ENCODE measurements around the gene FAM76B. TPM values are rescaled to one million over a fixed set of nuclear protein-coding genes. Genes with fewer than 3 reads are reported as not detected.

Gene FAM76B
- total and polyA plus RNA-seq, 2 of the 13 experiments (the other 11 are each of a cell fraction or from before 2014, with no cell fraction given) = 20.2 to 24.2 TPM

DNA sequence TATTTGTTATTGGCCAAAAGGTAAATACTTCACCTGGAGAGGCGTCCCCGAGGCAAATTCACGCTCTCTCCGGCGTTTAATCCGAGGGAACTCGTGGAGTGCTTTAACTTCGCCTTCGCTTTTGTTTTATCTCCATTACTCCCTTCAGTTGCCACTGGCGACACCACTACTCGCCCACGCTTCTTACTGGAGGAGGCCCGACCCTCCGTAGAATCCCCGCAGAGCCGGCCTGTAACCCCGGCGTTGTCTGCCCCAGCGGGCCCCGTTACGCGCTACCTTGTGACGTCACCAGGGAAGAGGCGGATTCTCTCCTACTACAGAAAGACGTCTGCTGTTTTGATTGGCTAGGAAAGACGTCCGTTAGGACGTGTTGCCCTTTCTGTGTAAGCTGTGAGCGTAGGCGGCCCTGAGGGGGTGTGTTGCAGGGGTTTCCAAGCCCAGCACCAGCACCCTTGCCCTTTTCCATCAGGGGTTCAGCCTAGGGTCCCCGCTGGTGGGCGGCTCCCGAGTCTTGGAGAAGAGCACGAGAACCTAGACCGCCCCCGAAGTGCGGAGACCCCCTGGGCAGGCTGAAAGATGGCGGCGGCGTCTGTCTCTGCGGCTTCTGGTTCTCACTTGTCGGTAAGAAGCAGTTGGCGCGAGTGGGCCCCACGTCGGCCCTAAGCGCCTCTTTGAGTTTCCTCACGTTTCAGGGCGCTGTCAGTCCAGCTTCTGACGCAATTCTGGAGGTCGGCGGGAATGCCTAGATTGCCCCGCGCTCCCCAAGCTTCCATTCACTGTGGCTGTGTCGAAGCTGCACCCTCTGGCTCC is 746 bp upstream of the FAM76B start, which contains the start of gene CEP57 (continued):
- TF ChIP-seq, protein P1, sequence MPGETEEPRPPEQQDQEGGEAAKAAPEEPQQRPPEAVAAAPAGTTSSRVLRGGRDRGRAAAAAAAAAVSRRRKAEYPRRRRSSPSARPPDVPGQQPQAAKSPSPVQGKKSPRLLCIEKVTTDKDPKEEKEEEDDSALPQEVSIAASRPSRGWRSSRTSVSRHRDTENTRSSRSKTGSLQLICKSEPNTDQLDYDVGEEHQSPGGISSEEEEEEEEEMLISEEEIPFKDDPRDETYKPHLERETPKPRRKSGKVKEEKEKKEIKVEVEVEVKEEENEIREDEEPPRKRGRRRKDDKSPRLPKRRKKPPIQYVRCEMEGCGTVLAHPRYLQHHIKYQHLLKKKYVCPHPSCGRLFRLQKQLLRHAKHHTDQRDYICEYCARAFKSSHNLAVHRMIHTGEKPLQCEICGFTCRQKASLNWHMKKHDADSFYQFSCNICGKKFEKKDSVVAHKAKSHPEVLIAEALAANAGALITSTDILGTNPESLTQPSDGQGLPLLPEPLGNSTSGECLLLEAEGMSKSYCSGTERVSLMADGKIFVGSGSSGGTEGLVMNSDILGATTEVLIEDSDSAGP (CRISPR knock-in tag; IDR thresholded peaks at IDR 0.05; ENCODE audit: borderline replicate concordance) = no peak; the same call in 1 of the 2 replicates
- TF ChIP-seq RCOR2 (CRISPR knock-in tag; IDR thresholded peaks at IDR 0.05) (no peak), MAFK (conservative IDR thresholded peaks at IDR 0.05 in 1 of 2, IDR thresholded peaks at IDR 0.05 in 1 of 2; ENCODE audit: low read length in 2 of 2) (no peak), ZKSCAN5 (CRISPR knock-in tag; IDR thresholded peaks at IDR 0.05) (no peak), ZNF251 (CRISPR knock-in tag; IDR thresholded peaks at IDR 0.05) (no peak), ZNF605 (CRISPR knock-in tag; IDR thresholded peaks at IDR 0.05) (peak; percentile 75; the same call in 1 of the 2 replicates), ZFP36 (IDR thresholded peaks at IDR 0.05; ENCODE audit: borderline replicate concordance, low read depth, low read length, partially characterized antibody) (no peak), DNMT3B (CRISPR knock-in tag; conservative IDR thresholded peaks at IDR 0.05) (no peak), SKI (IDR thresholded peaks at IDR 0.05; ENCODE audit: partially characterized antibody) (no peak), MAFF (IDR thresholded peaks at IDR 0.05; ENCODE audit: low read depth, low read length) (no peak)
- TF ChIP-seq, protein P2, sequence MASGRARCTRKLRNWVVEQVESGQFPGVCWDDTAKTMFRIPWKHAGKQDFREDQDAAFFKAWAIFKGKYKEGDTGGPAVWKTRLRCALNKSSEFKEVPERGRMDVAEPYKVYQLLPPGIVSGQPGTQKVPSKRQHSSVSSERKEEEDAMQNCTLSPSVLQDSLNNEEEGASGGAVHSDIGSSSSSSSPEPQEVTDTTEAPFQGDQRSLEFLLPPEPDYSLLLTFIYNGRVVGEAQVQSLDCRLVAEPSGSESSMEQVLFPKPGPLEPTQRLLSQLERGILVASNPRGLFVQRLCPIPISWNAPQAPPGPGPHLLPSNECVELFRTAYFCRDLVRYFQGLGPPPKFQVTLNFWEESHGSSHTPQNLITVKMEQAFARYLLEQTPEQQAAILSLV (CRISPR knock-in tag; IDR thresholded peaks at IDR 0.05; ENCODE audit: borderline replicate concordance) = no peak
- TF ChIP-seq, protein P3, sequence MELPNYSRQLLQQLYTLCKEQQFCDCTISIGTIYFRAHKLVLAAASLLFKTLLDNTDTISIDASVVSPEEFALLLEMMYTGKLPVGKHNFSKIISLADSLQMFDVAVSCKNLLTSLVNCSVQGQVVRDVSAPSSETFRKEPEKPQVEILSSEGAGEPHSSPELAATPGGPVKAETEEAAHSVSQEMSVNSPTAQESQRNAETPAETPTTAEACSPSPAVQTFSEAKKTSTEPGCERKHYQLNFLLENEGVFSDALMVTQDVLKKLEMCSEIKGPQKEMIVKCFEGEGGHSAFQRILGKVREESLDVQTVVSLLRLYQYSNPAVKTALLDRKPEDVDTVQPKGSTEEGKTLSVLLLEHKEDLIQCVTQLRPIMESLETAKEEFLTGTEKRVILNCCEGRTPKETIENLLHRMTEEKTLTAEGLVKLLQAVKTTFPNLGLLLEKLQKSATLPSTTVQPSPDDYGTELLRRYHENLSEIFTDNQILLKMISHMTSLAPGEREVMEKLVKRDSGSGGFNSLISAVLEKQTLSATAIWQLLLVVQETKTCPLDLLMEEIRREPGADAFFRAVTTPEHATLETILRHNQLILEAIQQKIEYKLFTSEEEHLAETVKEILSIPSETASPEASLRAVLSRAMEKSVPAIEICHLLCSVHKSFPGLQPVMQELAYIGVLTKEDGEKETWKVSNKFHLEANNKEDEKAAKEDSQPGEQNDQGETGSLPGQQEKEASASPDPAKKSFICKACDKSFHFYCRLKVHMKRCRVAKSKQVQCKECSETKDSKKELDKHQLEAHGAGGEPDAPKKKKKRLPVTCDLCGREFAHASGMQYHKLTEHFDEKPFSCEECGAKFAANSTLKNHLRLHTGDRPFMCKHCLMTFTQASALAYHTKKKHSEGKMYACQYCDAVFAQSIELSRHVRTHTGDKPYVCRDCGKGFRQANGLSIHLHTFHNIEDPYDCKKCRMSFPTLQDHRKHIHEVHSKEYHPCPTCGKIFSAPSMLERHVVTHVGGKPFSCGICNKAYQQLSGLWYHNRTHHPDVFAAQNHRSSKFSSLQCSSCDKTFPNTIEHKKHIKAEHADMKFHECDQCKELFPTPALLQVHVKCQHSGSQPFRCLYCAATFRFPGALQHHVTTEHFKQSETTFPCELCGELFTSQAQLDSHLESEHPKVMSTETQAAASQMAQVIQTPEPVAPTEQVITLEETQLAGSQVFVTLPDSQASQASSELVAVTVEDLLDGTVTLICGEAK (IDR thresholded peaks at IDR 0.05) = no peak
- TF ChIP-seq, protein P3 (CRISPR knock-in tag; IDR thresholded peaks at IDR 0.05) = no peak
- TF ChIP-seq, protein P4, sequence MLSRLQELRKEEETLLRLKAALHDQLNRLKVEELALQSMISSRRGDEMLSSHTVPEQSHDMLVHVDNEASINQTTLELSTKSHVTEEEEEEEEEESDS (CRISPR knock-in tag; IDR thresholded peaks at IDR 0.05; ENCODE audit: borderline replicate concordance) = peak; percentile 14; the same call in 1 of the 2 replicates
